Right cardiac atrium (tissue), 5 donors: Measurements from ENCODE around the gene TRIM38. TPM values are rescaled to one million over a fixed set of nuclear protein-coding genes. Genes with fewer than 3 reads are reported as not detected.
A peak's percentile ranks its signal among the peaks of the same experiment; 100 is the strongest.

Experiments used
- ATAC-seq, 2 donors: fragments of 200-7000 bp; cut with Tn5 transposase; one replicate each; pipeline versions ENCODE4 v1.8.0 to v1.9.1; 2020; ENCODE audit warnings: moderate library complexity in 2 of 2, mild to moderate bottlenecking in 1 of 2
- DNase-seq, 3 donors: peaks; one replicate each; pipeline ENCODE4 v3.0.0-alpha.2; 2020
- H3K27ac ChIP-seq: one replicate; pipeline ENCODE4 v1.5.1; 2013; ENCODE audit warnings: mild to moderate bottlenecking, low read length, control low read depth, moderate library complexity
- H3K27me3 ChIP-seq: one replicate; pipeline ENCODE4 v1.6.1; 2013; ENCODE audit not compliant: control insufficient read depth, insufficient read depth
- H3K4me1 ChIP-seq: one replicate; pipeline ENCODE4 v1.6.1; 2013; ENCODE audit warnings: low read length; ENCODE audit not compliant: control insufficient read depth, insufficient read depth
- H3K4me3 ChIP-seq: one replicate; pipeline ENCODE4 v1.5.1; 2013; ENCODE audit warnings: low read length, control low read depth
- H3K9me3 ChIP-seq: one replicate; pipeline ENCODE4 v1.6.1; 2013; ENCODE audit warnings: low read length; ENCODE audit not compliant: control insufficient read depth
- WGBS: extraction: QIAGEN DNeasy Blood & Tissue Kit; methylation state at CpG from one replicate; pipeline ENCODE4 v1.1.7; 2013; 5-methylcytosine and 5-hydroxymethylcytosine counted together
- intact Hi-C, 4 donors: fragments of 100-400 bp; cut with DNase I; formaldehyde crosslinking; loops; one replicate each; pipeline versions ENCODE4 v1.11.0 to v1.14.0; 2022 to 2023
- polyA plus RNA-seq: library from polyadenylated mRNA; stranded (reverse); fragments of 200-250 nt; gene quantifications from one replicate; pipeline ENCODE4 v1.2.3, GENCODE V29; 2013
- total RNA-seq, 4 donors: library from RNA; stranded (reverse); fragmentation: NEBNext Ultra II Directional; extraction: Animal tissue kit (Norgen Biotek cat#: 25700); gene quantifications; one replicate each; pipeline ENCODE4 v1.2.1, GENCODE V29; 2021
- donor health status: healthy with polysubstance abuse.
- donor health status: DM: no; HTN: yes; CAD: no.
- donor health status: DM: no; HTN: no; CAD: no.
- donor health status: DM: no; HTN: yes; CAD: no; lungs with severe emphysema.
- donor health status: DM: yes; HTN: yes; CAD: no.

TRIM38 gene
- total and polyA plus RNA-seq, 5 donors, result 2.7 to 4.7 (median 4.4) TPM

DNA sequence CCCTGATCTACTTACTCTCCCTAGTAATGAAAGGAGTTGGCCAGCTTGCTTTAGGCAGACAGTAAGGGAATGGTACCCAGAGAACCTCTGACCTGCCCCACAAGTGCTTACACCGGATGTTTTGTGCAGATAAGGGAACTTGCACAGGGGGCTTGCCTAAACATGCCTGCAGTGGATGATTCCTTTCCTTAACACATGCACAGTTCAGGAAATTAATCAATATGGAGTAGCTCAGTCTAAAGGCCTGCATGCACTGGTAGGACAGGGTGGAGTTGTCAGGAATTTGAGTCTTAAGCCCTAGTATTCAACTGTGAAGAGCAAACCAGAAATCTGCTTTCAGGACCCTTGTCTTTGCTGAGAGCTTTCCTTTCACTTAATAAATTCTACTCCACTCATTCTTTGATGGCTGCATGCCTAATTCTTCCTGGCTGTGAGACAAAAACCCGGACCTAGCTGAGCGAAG is 3.9 kb upstream of the TRIM38 start:
- no peaks in the 10 kb centered on the region for H3K4me1 ChIP-seq
- DNase-seq, result no peak
- WGBS, result 66% methylated on average over 3 of the region's 3 CpGs
- intact Hi-C loops, result no loop called here
- no peaks in the 10 kb centered on the region for H3K27me3 ChIP-seq
- no peak for ATAC-seq
- no peak overlapping the region for H3K27ac ChIP-seq
- H3K9me3 ChIP-seq, result no peaks in the 10 kb centered on the region
- H3K4me3 ChIP-seq, result no peak overlapping the region

- ATAC-seq (no peak), DNase-seq (no peak)
- no peaks in the 10 kb centered on the region for H3K27me3 ChIP-seq
- H3K4me3 ChIP-seq, result no peak overlapping the region
- no peak overlapping the region for H3K27ac ChIP-seq
- intact Hi-C loops, result no loop called here
- H3K9me3 ChIP-seq, result no peaks in the 10 kb centered on the region
- no peaks in the 10 kb centered on the region for H3K4me1 ChIP-seq
- 47% methylated on average over 2 of the region's 2 CpGs for WGBS
Measured at GRCh38 chr6:25959890-25960536, 2.6 kb upstream of the TRIM38 start.

GRCh38 chr6:25960734-25961133 is 1.9 kb upstream of the TRIM38 start:
- DNase-seq (no peak), ATAC-seq (no peak)
- 88% methylated on average over 3 of the region's 3 CpGs for WGBS
- no peak overlapping the region for H3K27ac ChIP-seq
- intact Hi-C loops, result no loop called here
- peaks cover 2% of the 10 kb centered on the region for H3K4me1 ChIP-seq
- H3K9me3 ChIP-seq, result no peaks in the 10 kb centered on the region
- H3K27me3 ChIP-seq, result no peaks in the 10 kb centered on the region
- H3K4me3 ChIP-seq, result no peak overlapping the region

- peak in 1 of 3 donors; percentile 53 for DNase-seq
- H3K27me3 ChIP-seq, result no peaks in the 10 kb centered on the region
- H3K4me3 ChIP-seq, result no peak overlapping the region
- ATAC-seq, result no peak
- H3K9me3 ChIP-seq, result no peaks in the 10 kb centered on the region
- H3K4me1 ChIP-seq, result peaks cover 6% of the 10 kb centered on the region
- 62% methylated on average over 3 of the region's 3 CpGs for WGBS
- intact Hi-C loops, result no loop called here
- H3K27ac ChIP-seq, result peak overlapping the region; percentile 84
Measured at GRCh38 chr6:25961619-25962148, 918 bp upstream of the TRIM38 start.

DNA sequence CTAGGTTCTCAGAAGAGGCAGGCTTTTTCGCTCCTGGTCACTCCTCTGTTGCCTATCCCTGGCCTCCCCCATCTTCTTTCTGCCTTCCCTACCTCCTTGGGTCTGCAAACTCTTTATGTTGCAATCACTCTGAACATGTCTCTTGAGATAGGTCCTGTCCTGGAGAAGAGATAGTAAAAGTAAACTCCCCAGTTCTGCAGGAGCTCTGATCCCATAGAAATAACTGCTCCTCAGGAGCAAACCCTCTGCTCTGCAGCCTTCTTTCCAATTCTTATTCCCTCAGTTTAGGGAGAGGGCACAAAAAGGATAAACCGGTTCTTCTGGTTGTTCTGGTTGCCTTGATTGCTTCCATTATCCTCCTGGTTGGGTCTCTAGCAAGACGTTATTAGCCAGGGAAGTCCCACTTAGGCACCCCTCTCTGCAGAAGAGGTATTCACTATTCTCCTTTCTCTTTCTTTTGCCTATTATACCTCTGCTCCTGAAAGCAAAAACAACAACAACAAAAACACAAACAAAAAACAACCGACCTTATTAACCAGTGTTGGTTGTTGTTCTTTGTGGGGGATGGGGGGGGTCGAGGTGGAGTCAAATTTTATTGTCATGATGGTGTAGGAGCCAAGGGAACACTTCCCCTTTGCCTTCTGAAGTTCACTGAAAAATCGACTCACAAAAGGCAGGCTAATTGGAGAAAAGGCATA is 973 bp downstream of the TRIM38 start:
- ATAC-seq (peak; percentile 6 to 36), DNase-seq (no peak)
- WGBS, result 11% methylated on average over 6 of the region's 6 CpGs
- intact Hi-C loops, result no loop called here
- no peaks in the 10 kb centered on the region for H3K27me3 ChIP-seq
- peaks cover 11% of the 10 kb centered on the region for H3K4me1 ChIP-seq
- peak overlapping the region; percentile 39 for H3K27ac ChIP-seq
- peak overlapping the region; percentile 100 for H3K4me3 ChIP-seq
- H3K9me3 ChIP-seq, result no peaks in the 10 kb centered on the region

- intact Hi-C loops, result no loop called here
- H3K4me3 ChIP-seq, result no peak overlapping the region
- H3K9me3 ChIP-seq, result no peaks in the 10 kb centered on the region
- H3K27ac ChIP-seq, result no peak overlapping the region
- ATAC-seq, result no peak
- H3K27me3 ChIP-seq, result no peaks in the 10 kb centered on the region
- DNase-seq, result no peak
- 92% methylated on average over 4 of the region's 4 CpGs for WGBS
- H3K4me1 ChIP-seq, result peaks cover 13% of the 10 kb centered on the region
Measured at GRCh38 chr6:25965058-25965457, 2.5 kb downstream of the TRIM38 start.

GRCh38 chr6:25966711-25967110 is 4.1 kb downstream of the TRIM38 start:
- peaks cover 13% of the 10 kb centered on the region for H3K4me1 ChIP-seq

DNA sequence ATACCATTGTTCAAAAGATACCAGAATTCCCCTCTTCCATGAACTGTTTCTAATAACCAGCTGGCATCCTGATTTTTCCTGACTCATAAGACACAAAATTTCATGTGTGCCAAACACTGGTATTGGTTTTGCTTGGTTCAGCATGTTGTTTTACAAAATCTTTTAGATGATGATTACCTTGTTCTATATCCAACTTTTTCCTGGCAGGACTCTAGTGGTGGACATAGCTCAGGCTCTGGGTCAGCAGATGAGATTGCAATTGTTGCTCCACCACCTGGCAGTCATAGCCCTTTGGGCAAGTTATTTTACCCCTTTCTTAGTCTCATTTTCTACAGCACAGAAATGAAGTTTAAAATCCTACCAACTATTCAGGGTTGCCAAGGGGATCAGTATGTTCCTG is 6.2 kb downstream of the TRIM38 start:
- Histone ChIP-seq H3K9me3 (no peaks in the 10 kb centered on the region), H3K27me3 (no peaks in the 10 kb centered on the region), H3K4me1 (peaks cover 15% of the 10 kb centered on the region), H3K27ac (no peak overlapping the region), H3K4me3 (no peak overlapping the region)
- ATAC-seq, result peak in 1 of 2 donors; percentile 38
- intact Hi-C loops, result no loop called here
- no peak for DNase-seq

More at GRCh38 chr6:25966711-25967110, 4.1 kb downstream of the TRIM38 start:
- no peaks in the 10 kb centered on the region for H3K27me3 ChIP-seq
- no peak overlapping the region for H3K27ac ChIP-seq
- 92% methylated on average over 9 of the region's 9 CpGs for WGBS
- ATAC-seq (no peak), DNase-seq (no peak)
- no peak overlapping the region for H3K4me3 ChIP-seq
- intact Hi-C loops, result no loop called here
- H3K9me3 ChIP-seq, result no peaks in the 10 kb centered on the region

DNA sequence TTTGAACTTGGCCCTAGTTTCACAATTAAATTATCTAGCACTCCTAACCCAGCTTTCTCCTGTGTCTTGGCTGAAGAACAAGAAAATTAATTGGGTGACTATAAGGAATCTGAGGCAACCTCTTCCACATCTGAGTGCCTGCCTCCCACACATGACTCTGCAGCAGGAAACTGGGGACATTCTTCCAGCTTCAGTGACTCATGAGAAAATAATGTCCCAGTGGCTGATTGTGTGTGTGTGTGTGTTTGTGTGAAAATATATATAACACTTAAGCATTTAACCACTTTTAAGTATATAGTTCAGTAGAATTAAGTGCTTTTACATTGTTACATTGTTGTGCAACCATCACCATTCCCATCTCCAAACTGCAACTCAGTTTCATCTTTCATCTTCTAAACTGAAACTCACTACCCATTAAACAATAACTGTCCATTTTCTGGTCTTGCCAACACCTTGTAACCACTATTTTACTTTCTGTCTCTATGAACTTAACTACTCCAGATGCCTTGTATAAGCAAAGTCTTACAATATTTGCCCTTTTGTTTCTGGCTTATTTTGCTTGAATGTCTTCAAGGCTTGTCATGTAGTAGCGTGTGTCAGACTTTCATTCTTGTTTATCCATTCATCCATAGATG is 8.7 kb downstream of the TRIM38 start:
- ATAC-seq (peak; percentile 83 to 91), DNase-seq (peak in 1 of 3 donors; percentile 56)
- 95% methylated on average over 1 of the region's 1 CpG for WGBS
- no peaks in the 10 kb centered on the region for H3K27me3 ChIP-seq
- H3K4me3 ChIP-seq, result no peak overlapping the region
- H3K27ac ChIP-seq, result no peak overlapping the region
- intact Hi-C loops, result no loop called here
- H3K9me3 ChIP-seq, result no peaks in the 10 kb centered on the region
- peaks cover 13% of the 10 kb centered on the region for H3K4me1 ChIP-seq

DNA sequence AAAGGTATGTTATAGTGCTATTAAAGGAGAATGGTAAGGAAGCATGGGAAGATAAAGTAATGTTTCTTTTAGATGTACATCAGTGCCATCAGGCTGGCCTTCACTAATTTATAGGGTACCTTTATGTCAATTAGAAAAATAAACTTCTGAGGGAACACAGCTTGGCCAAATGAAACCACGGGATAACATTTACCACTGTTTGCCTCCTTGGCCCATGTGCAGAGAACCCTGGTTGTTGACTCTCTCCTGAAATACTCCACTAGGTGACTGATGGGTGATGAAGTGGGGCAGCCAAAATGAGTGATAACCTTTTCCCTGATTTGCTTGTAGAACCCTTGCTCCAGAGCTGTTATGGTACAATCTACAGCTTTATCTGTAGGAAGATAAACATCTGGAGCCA is 9.5 kb downstream of the TRIM38 start:
- no peak overlapping the region for H3K4me3 ChIP-seq
- intact Hi-C loops, result no loop called here
- no peak overlapping the region for H3K27ac ChIP-seq
- 87% methylated on average over 1 of the region's 1 CpG for WGBS
- peaks cover 8% of the 10 kb centered on the region for H3K4me1 ChIP-seq
- ATAC-seq, result no peak
- no peaks in the 10 kb centered on the region for H3K9me3 ChIP-seq
- no peaks in the 10 kb centered on the region for H3K27me3 ChIP-seq
- no peak for DNase-seq

GRCh38 chr6:25972902-25973301 is 10.3 kb downstream of the TRIM38 start:
- Histone ChIP-seq H3K27ac (no peak overlapping the region), H3K4me3 (no peak overlapping the region), H3K4me1 (peaks cover 5% of the 10 kb centered on the region), H3K27me3 (no peaks in the 10 kb centered on the region), H3K9me3 (no peaks in the 10 kb centered on the region)
- ATAC-seq (no peak), DNase-seq (no peak)
- intact Hi-C loops, result no loop called here
- 88% methylated on average over 5 of the region's 5 CpGs for whole genome bisulfite sequencing
